Posterior cingulate gyrus (tissue), 11 donors: Measurements from ENCODE around the gene ARID4B.
"Not testable (repeated sequence)": the region's sequence is repeated elsewhere in the genome, so short reads cannot be mapped to it uniquely, and the experiment has no call there.

Experiments
- DNase-seq, 10 donors: peaks; one replicate each; pipeline versions ENCODE4 v3.0.0 to v3.0.0-alpha.2; 2020 to 2021; ENCODE audit warnings: mixed read lengths in 3 of 10
- intact Hi-C: fragments of 100-400 bp; cut with DNase I; formaldehyde crosslinking; loops from one replicate; pipeline ENCODE4 v1.15.1; 2023

Gene ARID4B

DNA sequence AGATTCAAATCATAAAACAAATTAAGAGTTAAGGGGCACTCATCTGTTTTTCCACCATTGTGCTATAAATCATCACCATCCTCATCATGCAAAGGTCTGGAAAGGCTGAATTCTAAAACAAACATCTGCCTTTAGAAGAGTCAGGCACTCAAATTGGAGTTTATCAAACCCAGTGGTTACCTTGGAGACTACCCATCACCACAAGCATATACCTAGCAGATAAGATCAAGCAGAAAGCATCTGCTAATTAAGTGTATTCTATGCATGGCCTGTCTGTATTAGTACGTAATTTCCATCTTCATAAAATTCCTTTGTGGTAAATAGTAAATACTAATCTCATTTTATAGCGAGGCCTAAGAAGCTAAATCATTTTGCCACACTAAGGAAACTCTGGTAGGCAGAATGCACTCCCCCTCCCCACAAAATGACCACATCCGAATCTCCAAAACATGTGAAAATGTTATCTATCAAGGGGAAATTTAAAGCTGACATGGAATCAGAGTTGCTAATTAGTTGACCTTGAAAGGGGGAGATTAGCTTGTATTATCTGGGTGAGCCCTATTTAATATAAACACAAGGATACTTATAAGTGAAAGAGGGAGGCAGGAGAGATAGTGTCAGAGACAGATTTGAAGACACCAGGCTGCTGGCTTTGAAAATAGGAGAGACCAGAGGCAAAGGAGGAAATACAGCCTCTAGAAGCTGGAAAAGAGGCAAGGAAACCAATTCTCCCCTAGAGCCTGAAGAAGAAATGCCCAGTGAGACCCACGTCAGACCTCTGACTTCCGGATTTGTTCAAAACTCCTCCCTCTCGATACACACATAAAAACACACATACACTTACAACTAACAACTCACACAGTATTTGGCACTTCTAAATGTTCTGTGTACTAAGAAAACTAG lies 23.2 kb downstream of the ARID4B start:
- no peak for DNase-seq
- intact Hi-C loops, result no loop called here

DNA sequence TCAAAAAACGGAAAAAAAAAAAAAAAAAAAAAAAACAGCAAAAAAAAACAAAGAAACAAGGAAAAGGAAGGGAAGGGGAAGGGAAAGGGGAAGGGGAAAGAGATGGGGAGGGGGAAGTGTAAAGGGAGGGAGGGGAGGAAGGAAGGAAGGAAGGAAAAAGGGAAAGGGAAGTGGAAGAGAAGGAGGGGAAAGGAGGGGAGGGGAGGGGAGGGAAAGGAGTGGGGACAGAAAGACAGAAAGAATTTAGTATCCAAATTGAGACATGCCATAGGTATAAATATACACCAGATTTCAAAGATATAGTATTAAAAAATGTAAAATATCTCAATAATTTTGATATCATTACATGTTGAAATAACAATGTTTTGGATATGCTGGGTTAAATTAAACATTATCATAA lies 25.8 kb downstream of the ARID4B start:
- no peak for DNase-seq
- intact Hi-C loops, result no loop called here

DNA sequence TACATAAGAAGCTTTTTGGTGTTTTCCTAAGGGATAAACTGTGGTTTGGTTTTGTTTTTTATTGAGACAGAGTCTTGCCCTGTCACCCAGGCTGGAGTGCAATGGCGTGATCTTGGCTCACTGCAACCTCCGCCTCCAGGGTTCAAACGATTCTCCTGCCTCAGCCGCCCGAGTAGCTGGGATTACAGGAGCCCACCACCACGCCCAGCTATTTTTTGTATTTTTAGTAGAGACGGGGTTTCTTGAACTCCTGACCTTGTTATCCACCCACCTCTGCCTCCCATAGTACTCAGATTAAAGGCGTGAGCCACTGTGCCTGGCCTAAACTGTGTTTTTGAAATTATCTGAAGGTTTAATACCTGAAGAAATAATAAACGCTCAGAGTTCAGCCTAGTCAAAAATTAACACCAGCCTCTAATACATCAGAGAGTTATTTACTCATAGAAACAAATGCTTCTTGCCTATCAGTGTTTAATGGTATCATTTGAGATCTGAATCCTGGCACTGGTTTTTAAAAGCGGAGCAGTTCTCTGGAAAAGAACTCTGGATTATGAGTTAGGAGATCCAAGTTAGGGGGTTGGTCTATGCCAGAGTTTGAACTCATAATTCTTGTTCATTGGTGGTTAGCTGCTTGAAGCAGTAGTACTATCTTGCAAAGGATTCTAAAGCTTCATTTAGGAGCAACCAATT lies 28.7 kb downstream of the ARID4B start:
- intact Hi-C loops, result no loop called here
- no peak for DNase-seq

DNA sequence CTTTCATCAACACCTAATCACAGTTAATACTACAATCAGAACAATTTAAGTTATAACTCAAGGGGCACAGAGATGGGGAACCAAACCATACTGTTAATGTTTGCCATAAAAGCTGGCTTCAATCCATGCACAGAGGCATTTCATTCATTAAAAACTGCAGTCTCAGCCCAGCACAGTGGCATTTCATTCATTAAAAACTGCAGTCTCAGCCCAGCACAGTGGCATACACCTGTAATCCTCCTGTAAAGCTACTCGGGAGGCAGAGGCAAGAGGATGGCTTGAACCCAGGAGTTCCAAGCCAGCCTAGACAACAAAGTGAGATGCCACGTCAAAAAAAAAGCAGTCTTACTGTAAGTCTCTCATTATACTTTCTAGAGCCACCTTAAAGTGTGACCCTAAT lies 29.2 kb downstream of the ARID4B start:
- intact Hi-C loops, result no loop called here

DNA sequence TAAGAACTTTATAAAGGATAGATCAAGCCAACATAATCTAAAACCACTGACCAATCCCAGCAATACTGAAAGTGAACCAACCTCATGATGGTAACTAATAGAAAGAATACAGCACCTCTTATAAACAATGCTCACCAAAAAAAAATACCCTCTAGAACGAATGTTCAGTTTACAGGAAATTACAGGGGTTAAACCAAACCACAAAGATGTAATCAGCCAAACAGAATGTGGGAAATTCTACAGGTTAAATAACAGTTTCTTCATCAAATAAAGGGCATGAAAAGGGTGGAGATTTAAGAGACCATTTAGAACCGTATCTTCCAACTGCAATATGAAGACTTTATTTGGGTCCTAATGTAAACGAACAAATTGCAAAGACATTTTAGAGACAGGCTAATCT lies 30.4 kb downstream of the ARID4B start:
- intact Hi-C loops, result no loop called here
- DNase-seq, result no peak

More for the DNA sequence above, 29.2 kb downstream of the ARID4B start:
- no peak for DNase-seq

DNA sequence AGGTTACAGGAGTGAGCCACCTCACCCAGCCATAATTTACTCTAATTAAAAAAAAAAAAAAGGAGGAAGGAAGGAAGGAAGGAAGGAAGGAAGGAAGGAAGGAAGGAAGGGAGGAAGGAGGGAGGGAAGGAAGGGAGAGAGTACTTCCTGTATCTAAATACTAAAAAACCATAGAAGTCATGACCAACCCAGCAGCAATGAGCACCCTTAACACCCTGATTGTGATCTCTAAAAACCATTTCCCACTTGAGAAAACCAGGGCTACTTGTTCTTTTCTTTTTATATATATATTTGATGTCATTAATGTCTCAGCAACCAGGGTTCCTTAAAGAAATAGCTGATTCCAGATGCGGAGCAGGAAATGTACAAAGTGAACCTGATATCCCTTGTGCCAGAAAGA lies 31.2 kb downstream of the ARID4B start:
- intact Hi-C loops, result no loop called here
- no peak for DNase-seq

DNA sequence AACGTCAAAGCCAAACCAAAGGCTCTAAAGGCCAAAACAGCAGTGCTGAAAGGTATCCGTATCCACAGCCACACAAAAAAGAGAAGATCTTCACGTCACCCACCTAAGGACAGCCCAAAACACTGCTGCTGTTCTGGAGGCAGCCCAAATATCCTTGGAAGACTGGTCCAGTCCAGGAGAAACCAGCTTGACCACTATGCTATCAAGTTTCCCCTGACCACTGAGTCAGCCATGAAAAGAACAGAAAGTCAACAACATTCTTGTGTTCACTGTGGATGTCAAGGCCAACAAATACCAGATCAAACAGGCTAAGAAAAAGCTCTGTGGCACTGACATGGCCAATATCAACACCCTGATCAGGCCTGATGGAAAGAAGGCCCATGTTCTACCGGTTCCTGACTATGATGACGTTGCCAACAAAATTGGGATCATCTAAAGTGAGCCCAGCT lies 32.1 kb downstream of the ARID4B start:
- DNase-seq, result no peak
- intact Hi-C loops, result no loop called here

DNA sequence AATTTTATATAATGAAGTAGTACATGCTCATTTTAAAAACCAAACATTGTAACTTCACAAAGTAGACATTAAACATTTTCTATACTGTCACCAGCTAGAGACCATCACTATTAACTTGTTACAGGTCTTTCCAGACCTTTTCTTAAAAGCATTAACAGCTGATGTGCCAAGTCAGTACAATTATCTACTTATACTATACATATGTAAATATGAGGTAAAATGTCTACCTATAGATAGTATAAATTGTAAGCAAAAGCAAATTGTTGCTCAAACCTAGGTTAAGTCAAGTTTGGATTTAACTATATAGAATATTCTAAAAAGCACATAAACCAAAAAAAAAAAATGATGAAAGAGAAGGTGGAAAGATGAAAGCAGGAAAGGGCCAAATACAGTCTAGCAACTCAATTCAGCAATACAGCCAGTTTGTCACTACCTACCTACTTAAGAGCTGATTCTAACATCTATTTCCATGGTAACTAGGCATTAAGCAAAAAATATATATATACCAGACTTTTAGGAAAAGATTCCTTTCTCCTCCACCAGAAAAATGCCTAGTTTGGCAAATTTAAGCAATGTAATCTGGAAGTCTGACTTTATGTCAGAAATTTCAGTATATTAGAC lies 34.5 kb downstream of the ARID4B start:
- intact Hi-C loops, result no loop called here

DNA sequence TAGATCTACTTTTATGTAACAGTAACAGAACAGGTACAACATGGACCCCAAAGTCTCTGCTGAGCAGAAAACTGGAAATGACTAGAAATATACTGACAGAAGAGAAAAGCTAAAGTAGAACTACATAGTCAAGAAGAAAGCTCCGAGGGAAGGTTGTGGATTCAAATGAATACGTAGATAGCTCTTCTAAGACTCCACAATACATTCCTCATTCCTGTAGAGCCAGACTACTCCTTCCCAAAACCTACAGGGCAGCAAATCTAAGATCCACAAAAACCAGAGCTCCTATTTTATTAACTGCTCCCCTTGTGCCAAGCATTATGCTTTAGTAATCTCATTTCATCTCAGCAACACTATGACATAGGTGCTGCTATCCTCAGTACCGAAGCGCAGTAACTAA lies 35.2 kb downstream of the ARID4B start:
- intact Hi-C loops, result no loop called here
- no peak for DNase-seq

More for the DNA sequence above, 34.5 kb downstream of the ARID4B start:
- no peak for DNase-seq

DNA sequence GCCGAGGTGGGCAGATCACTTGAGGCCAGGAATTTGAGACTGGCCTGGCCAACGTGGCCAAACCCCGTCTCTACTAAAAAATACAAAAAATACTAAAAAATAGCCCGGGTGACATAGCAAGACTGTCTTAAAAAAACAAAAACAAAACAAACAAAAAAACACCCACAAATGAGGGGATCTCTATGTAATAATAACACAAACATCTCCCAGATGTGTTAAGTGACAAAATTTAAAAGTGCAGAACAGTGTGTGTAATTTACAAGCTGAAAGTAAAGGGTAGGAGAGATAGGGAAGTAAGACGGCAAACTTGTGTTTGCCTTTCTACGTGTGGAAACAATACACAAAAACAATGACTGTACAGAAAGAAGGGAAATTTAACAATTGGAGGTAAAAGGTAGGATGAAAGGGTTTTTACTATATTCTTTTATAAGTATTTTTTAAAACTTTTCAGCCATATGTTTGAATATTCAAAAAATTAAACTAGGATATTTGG lies 36.3 kb downstream of the ARID4B start:
- DNase-seq, result no peak
- intact Hi-C loops, result no loop called here

DNA sequence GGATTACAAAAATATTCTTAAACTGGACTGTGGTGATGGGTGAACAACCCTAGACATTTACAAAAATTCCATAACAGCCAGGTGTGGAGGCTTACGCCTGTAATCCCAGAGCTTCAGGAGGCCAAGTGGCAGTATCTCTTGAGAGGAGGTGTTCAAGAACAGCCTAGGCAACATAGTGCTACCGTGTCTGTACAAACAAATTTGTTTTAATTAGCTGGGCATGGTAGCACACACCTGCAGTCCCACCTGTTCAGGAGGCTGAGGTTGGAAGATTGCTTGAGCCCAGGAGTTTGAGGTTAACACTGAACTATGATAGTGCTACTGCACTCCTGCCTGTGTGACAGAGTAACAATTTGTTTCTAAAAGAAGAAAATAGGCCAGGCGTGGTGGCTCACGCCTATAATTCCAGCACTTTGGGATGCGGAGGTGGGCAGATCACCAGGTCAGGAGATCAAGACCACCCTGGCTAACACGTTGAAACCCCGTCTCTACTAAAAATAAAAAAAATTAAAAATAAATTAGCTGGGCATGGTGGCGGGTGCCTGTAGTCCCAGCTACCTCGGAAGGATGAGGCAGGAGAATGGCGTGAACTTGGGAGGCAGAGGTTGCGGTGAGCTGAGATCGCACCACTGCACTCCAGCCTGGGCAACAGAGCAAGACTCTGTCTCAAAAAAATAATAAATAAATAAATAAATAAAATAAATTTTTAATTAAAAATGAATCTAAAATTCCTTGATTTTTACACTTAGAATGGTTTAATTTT lies 37.1 kb downstream of the ARID4B start:
- no peak for DNase-seq
- intact Hi-C loops, result no loop called here

DNA sequence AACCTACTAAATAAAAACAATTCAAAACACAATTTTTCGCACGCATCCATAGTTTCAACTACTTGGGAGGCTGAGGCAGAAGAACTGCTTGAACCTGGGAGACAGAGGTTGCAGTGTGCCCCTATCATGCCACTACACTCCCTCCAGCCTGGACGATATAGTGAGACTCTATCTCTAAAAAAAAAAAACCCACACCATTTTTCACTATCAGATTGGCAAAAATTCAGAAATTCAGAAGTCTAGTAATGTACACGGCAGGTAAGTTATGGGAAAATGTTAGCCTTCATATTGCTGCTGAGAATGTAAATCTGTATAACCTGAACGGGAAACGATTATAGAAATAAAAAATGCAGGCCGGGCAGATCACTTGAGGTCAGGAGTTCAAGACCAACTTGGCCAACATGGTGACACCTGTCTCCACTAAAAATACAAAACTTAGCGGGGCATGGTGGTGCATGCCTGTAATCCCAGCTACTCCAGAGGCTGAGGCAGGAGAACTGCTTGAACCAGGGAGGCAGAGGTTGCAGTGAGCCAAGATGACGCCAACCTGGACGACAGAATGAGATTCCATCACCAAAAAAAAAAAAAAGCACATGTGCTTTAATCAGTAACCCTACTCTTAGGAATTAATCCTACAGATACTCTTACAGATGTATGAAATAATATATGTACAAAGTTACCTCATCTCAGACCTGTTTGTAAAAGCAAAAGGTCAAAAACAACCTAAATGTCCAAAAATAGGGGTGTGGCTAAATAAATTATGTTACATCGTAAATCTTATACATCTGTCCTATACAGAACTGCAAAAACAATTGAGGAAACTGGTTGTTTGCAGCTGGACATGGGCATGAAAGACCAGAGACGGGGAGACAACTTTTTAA lies 37.9 kb downstream of the ARID4B start:
- DNase-seq, result no peak
- intact Hi-C loops, result no loop called here

DNA sequence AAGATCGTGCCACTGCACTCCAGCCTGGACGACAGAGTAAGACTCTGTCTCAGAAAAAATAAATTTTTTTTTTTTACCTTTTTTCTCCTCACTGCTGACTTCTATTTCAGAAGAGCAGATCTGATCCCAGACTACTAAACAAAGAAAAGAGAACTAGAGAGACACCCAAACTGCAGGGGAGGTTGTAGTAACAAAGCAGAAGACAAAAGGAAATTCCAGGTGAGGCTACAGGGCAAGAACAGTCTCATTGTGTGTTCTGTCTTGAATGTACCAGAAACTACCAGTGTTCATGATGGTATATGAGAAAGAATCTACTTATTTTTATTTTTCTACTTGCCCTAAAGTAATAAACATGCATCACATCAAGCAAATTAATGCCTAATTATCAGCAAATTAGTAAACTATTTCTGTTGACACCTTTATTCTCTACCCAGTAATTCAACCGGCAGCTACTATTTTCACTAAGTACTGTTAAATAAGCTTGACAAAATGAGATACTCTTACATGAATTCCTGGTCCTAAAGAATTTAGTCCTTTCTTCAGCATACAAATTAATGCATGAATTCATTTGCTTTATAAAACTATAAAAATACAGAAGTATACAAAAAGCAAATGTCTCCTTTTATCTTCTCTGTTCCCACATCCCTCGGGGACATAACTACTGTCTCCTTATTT lies 40.6 kb downstream of the ARID4B start:
- intact Hi-C loops, result no loop called here
- no peak for DNase-seq

DNA sequence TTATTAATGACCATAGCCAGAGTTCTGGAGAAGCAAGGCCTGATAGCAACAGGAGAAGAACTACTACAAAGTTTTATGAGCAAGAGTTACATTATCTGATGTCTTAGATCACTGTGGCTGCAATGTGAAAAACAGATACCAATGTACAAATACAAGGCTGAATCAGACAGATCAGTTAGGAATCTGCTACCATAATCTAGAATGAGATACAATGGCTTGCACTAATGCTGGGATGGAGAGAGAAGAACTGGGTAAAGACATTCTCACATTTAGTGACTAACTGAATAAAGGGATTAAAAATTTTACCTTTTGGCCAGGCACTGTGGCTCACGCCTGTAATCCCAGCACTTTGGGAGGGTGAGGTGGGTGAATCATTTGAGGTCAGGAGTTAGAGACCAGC lies 41.3 kb downstream of the ARID4B start:
- no peak for DNase-seq
- intact Hi-C loops, result no loop called here

DNA sequence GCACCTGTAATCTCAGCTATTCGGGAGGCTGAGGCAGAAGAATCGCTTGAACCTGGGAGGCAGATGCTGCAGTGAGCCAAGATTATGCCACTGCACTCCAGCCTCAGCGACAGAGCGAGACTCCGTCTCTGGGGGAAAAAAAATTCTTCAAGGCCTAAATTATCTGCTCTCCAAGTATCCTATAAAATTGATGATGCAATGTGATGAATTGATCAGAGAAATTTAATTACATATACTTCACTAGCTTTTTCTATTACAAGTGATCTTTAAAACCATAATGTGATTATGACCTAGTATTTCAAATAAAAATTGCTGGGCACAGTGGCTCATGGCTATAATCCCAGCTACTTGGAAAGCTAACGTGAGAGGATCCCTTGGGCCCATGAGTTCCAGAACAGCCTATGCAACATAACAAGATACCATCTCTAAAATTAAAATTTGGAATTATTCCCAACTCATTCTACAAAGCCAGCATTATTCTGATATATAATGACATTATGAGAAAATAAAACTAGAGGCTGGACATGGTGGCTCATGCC lies 43.7 kb downstream of the ARID4B start:
- DNase-seq, result no peak
- intact Hi-C loops, result no loop called here

DNA sequence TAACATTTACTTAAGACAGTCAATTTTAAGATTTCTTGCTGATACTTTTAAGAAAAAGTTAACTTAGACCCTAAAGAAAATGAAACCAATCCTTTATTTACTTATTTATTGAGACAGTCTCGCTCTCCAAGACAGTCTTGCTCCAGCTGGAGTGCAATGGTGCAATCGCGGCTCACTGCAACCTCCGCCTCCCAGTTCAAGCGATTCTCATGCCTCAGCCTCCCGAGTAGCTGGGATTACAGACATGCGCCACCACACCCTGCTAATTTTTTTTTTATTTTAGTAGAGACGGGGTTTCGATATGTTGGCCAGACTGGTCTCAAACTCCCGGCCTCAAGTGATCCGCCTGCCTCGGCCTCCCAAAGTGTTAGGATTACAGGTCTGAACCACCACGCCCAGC lies 44.3 kb downstream of the ARID4B start:
- intact Hi-C loops, DNase-seq: not testable (repeated sequence)

DNA sequence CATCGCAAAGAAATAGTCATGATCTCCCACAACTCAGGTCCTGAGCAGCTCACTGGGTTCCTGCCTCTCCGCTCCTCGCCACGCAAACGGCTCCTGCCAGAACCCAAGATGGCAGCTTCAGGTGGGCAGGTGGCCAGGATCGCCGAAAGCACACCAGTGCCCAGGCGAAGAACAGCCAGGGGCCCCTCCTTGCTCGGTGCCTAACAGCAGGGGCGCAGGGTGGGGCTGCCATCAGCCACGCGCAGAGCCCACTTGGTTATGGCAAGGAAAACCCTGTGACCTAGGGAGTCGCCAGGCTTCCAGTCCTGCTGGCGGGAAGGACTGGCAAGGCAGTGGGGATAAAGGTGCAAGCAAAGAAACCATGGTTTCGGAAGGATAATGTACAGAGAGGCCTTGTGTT lies 47.5 kb downstream of the ARID4B start:
- intact Hi-C loops, result no loop called here
- DNase-seq, result peak in 1 of 10 donors; percentile 64

DNA sequence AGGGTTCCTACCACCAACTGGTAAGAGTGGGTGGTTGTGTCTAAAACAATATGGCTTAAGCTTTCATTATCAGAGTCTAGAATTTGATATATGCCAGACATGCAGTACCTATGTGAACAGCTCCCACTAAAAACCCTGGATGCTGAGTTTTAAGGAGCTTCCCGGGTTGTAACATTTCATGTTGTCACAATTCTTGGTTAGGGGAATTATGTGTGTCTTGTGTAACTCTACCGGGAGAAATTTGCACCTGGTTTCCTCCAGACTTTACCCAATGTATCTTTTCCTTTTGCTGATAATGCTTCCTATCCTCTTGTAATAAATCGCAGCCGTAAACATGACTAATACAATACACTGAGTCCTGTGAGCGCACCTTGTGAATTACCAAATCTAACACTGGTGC lies 48.3 kb downstream of the ARID4B start:
- no peak for DNase-seq
- intact Hi-C loops, result no loop called here

DNA sequence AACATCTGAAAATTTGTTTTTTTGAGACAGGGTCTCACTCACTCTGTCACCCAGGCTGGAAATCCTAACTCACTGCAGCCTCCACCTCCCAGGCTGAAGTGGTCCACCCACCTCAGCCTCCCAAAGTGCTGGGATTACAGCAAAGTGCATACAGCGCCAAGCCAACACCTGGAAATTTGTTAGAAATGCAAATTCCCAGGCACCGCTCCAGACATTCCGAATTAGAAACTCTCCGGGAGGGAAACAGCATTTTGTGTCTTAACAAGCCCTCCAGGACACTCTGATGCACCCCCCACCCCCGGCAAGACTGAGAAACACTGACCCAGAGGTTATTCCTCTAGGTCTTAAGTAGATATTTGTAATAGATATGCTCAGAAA lies 49.1 kb downstream of the ARID4B start:
- intact Hi-C loops, result no loop called here
- no peak for DNase-seq
